Calu3 (cell line): ENCODE results near the gene TRABD2B. TPM values are rescaled to one million over a fixed set of nuclear protein-coding genes. Genes with fewer than 3 reads are reported as not detected.

ENCODE experiments used
- BruUV-seq: library from RNA; stranded (reverse); fragments of 400-500 nt; replicated peaks from 2 replicates; lab custom pipeline; 2021; lab: Mats Ljungman, UMichigan
- CTCF ChIA-PET: fragments of 300-600 bp; sonication (Branson Sonifier 250); formaldehyde crosslinking; loops from one replicate; lab custom pipeline; 2022; ENCODE audit warnings: antibody characterized with exemption; lab: Charles Lee
- DNase-seq: peaks from one replicate; pipeline ENCODE4 v3.0.0; 2022
- H3K27ac Mint-ChIP-seq: one replicate; pipeline ENCODE4 v1.8.0; 2022; ENCODE audit warnings: mixed read lengths; ENCODE audit not compliant: unreplicated experiment
- H3K27me3 Mint-ChIP-seq: one replicate; pipeline ENCODE4 v1.8.0; 2022; ENCODE audit warnings: mixed read lengths; ENCODE audit not compliant: unreplicated experiment
- H3K36me3 Mint-ChIP-seq: one replicate; pipeline ENCODE4 v1.8.0; 2022; ENCODE audit warnings: mild to moderate bottlenecking, moderate library complexity, mixed read lengths; ENCODE audit not compliant: insufficient read depth, unreplicated experiment
- H3K4me1 Mint-ChIP-seq: one replicate; pipeline ENCODE4 v1.8.0; 2022; ENCODE audit warnings: mild to moderate bottlenecking, low read depth, mixed read lengths; ENCODE audit not compliant: unreplicated experiment
- H3K4me3 Mint-ChIP-seq: one replicate; pipeline ENCODE4 v1.8.0; 2022; ENCODE audit warnings: mild to moderate bottlenecking, low read depth, moderate library complexity, mixed read lengths; ENCODE audit not compliant: unreplicated experiment
- H3K9me3 Mint-ChIP-seq: one replicate; pipeline ENCODE4 v1.8.0; 2022; ENCODE audit warnings: low read depth, mixed read lengths; ENCODE audit not compliant: unreplicated experiment
- CTCF ChIP-seq: fragments of 200-600 bp; IDR thresholded peaks from one replicate; pipeline ENCODE4 v1.8.0; 2022; ENCODE audit warnings: antibody characterized with exemption; ENCODE audit not compliant: unreplicated experiment
- intact Hi-C: fragments of 100-400 bp; cut with micrococcal nuclease; formaldehyde crosslinking; loops from one replicate; pipeline ENCODE4 v1.10.0; 2022; ENCODE audit not compliant: unreplicated experiment
- total RNA-seq: library from RNA; stranded (reverse); gene quantifications from 2 replicates; pipeline ENCODE4 v1.2.3, GENCODE V29; 2022

Gene TRABD2B
- total RNA-seq, 1 experiment from 2014 or later = 0.42 TPM

GRCh38 chr1:47783638-47784496 is 213.3 kb downstream of the TRABD2B start:
- H3K27me3 Mint-ChIP-seq = peaks cover 36% of the 10 kb centered on the region
- CTCF ChIA-PET = no interaction called here
- DNase-seq = no peak
- H3K27ac Mint-ChIP-seq = no peak overlapping the region
- H3K9me3 Mint-ChIP-seq = no peaks in the 10 kb centered on the region
- H3K4me3 Mint-ChIP-seq = no peak overlapping the region
- BruUV-seq = no TSS peak
- intact Hi-C loops = no loop called here
- H3K4me1 Mint-ChIP-seq = no peaks in the 10 kb centered on the region
- H3K36me3 Mint-ChIP-seq = no peaks in the 10 kb centered on the region
- no peak for TF ChIP-seq CTCF

GRCh38 chr1:47782414-47783166 is 214.6 kb downstream of the TRABD2B start:
- Mint-ChIP-seq H3K27ac (no peak overlapping the region), H3K27me3 (peaks cover 36% of the 10 kb centered on the region), H3K4me1 (no peaks in the 10 kb centered on the region), H3K9me3 (no peaks in the 10 kb centered on the region), H3K4me3 (no peak overlapping the region), H3K36me3 (no peaks in the 10 kb centered on the region)
- BruUV-seq = no TSS peak
- no peak for DNase-seq
- CTCF ChIA-PET = interaction anchor here (0.8 kb wide), 1 partner anchor 20 kb away, joined by 3 read pairs; no protein-coding TSS in a partner anchor
- intact Hi-C loops = no loop called here
- TF ChIP-seq CTCF = no peak

- BruUV-seq = no TSS peak
- H3K36me3 Mint-ChIP-seq = no peaks in the 10 kb centered on the region
- intact Hi-C loops = no loop called here
- H3K4me1 Mint-ChIP-seq = no peaks in the 10 kb centered on the region
- no peak for TF ChIP-seq CTCF
- DNase-seq = no peak
- no peak overlapping the region for H3K27ac Mint-ChIP-seq
- no peaks in the 10 kb centered on the region for H3K9me3 Mint-ChIP-seq
- peaks cover 36% of the 10 kb centered on the region for H3K27me3 Mint-ChIP-seq
- H3K4me3 Mint-ChIP-seq = no peak overlapping the region
- CTCF ChIA-PET = no interaction called here
These were observed 215.8 kb downstream of the TRABD2B start for GRCh38 chr1:47781171-47781959.

- Mint-ChIP-seq H3K4me1 (no peaks in the 10 kb centered on the region), H3K4me3 (no peak overlapping the region), H3K9me3 (no peaks in the 10 kb centered on the region), H3K36me3 (no peaks in the 10 kb centered on the region), H3K27me3 (peaks cover 36% of the 10 kb centered on the region), H3K27ac (no peak overlapping the region)
- BruUV-seq = no TSS peak
- CTCF ChIA-PET = no interaction called here
- intact Hi-C loops = no loop called here
- DNase-seq = no peak
- TF ChIP-seq CTCF = no peak
These were observed 216.7 kb downstream of the TRABD2B start for GRCh38 chr1:47780469-47780995.
